HG03025 (cell line): ENCODE measurements around the gene B3GAT1.
A peak's percentile ranks its signal among the peaks of the same experiment; 100 is the strongest.

Experiments used
- ATAC-seq: cut with Tn5 transposase; IDR thresholded peaks from one replicate; pipeline ENCODE4 v1.9.1; 2021; ENCODE audit warnings: mild to moderate bottlenecking, moderate library complexity; ENCODE audit not compliant: unreplicated experiment, low FRiP score

The B3GAT1 gene

GRCh38 chr11:134340354-134340964, 71.6 kb downstream of the B3GAT1 start:
- ATAC-seq, result no peak

GRCh38 chr11:134339756-134340155, 72.3 kb downstream of the B3GAT1 start:
- ATAC-seq, result no peak

GRCh38 chr11:134338654-134339053, 73.4 kb downstream of the B3GAT1 start:
- no peak for ATAC-seq

GRCh38 chr11:134338068-134338467, 74.0 kb downstream of the B3GAT1 start:
- ATAC-seq, result no peak

- ATAC-seq, result no peak
Observed at GRCh38 chr11:134337051-134337450, 75.0 kb downstream of the B3GAT1 start.

- no peak for ATAC-seq
Observed at GRCh38 chr11:134334796-134335571, 77.1 kb downstream of the B3GAT1 start.

GRCh38 chr11:134333946-134334345, 78.1 kb downstream of the B3GAT1 start:
- no peak for ATAC-seq

GRCh38 chr11:134333312-134333711, 78.7 kb downstream of the B3GAT1 start:
- no peak for ATAC-seq

- no peak for ATAC-seq
Observed at GRCh38 chr11:134332782-134333181, 79.3 kb downstream of the B3GAT1 start.

GRCh38 chr11:134332189-134332631, 79.8 kb downstream of the B3GAT1 start:
- ATAC-seq, result peak; percentile 24

- ATAC-seq, result peak; percentile 77
Observed at GRCh38 chr11:134331354-134332188, 80.5 kb downstream of the B3GAT1 start, which contains the start of gene GLB1L2. Gene GLB1L2, plus strand, starts transcription at chr11:134331988. Its CDS starts 74 bp downstream, at chr11:134332062.

GRCh38 chr11:134330611-134331353, 81.3 kb downstream of the B3GAT1 start:
- no peak for ATAC-seq
